IMR-90 (cell line): ENCODE results near the gene DAB1. TPM values are rescaled to one million over a fixed set of nuclear protein-coding genes. Genes with fewer than 3 reads are reported as not detected.

Source experiments
- ATAC-seq: fragments of 200-7000 bp; cut with Tn5 transposase; 2 replicates; pipeline ENCODE4 v1.9.1; 2020; ENCODE audit warnings: low read depth, mild to moderate bottlenecking, moderate library complexity
- BruUV-seq: library from RNA; stranded (reverse); fragments of 400-500 nt; replicated peaks from 2 replicates; lab custom pipeline; 2021; lab: Mats Ljungman, UMichigan
- CTCF ChIA-PET: fragments of 300-600 bp; formaldehyde crosslinking; extraction: SDS; loops from one replicate; lab custom pipeline; 2021; ENCODE audit warnings: antibody characterized with exemption; lab: Yijun Ruan, JAX
- POLR2A ChIA-PET: fragments of 300-600 bp; sonication (Branson Sonifier 250); formaldehyde crosslinking; loops from one replicate; lab custom pipeline; 2022; ENCODE audit warnings: antibody characterized with exemption; ENCODE audit not compliant: unreplicated experiment; lab: Charles Lee
- DNase-seq: peaks from one replicate; pipeline ENCODE4 v3.0.0; 2013
- H2AFZ ChIP-seq: replicated peaks from 2 replicates; pipeline ENCODE3; 2013; ENCODE audit warnings: low read length, mild to moderate bottlenecking; ENCODE audit not compliant: poor library complexity
- H2AK5ac ChIP-seq: 2 replicates; pipeline ENCODE4 v1.6.1; 2013; ENCODE audit warnings: low read depth, low read length, inconsistent platforms
- H2AK9ac ChIP-seq: replicated peaks from 2 replicates; pipeline ENCODE3; 2013; ENCODE audit warnings: mild to moderate bottlenecking, low read depth, low read length, moderate library complexity; ENCODE audit not compliant: poor library complexity
- H2BK120ac ChIP-seq: 2 replicates; pipeline ENCODE4 v1.6.1; 2013; ENCODE audit warnings: low read depth, low read length, inconsistent platforms
- H2BK15ac ChIP-seq: 3 replicates; pipeline ENCODE4 v1.6.1; 2013; ENCODE audit warnings: low read depth, low read length, inconsistent platforms
- H2BK20ac ChIP-seq: 2 replicates; pipeline ENCODE4 v1.6.1; 2013; ENCODE audit warnings: low read depth, mild to moderate bottlenecking, inconsistent platforms, low read length, moderate library complexity
- H2BK5ac ChIP-seq: 2 replicates; pipeline ENCODE4 v1.6.1; 2013; ENCODE audit warnings: mild to moderate bottlenecking, low read depth, low read length, inconsistent platforms; ENCODE audit not compliant: poor library complexity, severe bottlenecking
- H3K14ac ChIP-seq: replicated peaks from 2 replicates; pipeline ENCODE4 v1.6.1; 2013; ENCODE audit warnings: low read depth, low read length, inconsistent platforms
- H3K18ac ChIP-seq: 2 replicates; pipeline ENCODE4 v1.6.1; 2013; ENCODE audit warnings: low read depth, low read length, control low read depth
- H3K23ac ChIP-seq: 2 replicates; pipeline ENCODE4 v1.6.1; 2013; ENCODE audit warnings: low read depth, low read length, inconsistent platforms
- H3K27ac ChIP-seq: 2 replicates; pipeline ENCODE4 v1.5.1; 2013; ENCODE audit warnings: mild to moderate bottlenecking, control low read depth, low read length; ENCODE audit not compliant: insufficient read depth
- H3K27me3 ChIP-seq: 2 replicates; pipeline ENCODE4 v1.6.1; 2013; ENCODE audit warnings: low read length; ENCODE audit not compliant: control insufficient read depth, insufficient read depth
- H3K36me3 ChIP-seq: 2 replicates; pipeline ENCODE4 v1.6.1; 2013; ENCODE audit warnings: low read length, mixed read lengths; ENCODE audit not compliant: control insufficient read depth, insufficient read depth
- H3K4ac ChIP-seq: 2 replicates; pipeline ENCODE4 v1.6.1; 2013; ENCODE audit warnings: low read depth, low read length, inconsistent platforms
- H3K4me1 ChIP-seq: 2 replicates; pipeline ENCODE4 v1.6.1; 2013; ENCODE audit warnings: low read length, mixed read lengths; ENCODE audit not compliant: control insufficient read depth, insufficient read depth
- H3K4me2 ChIP-seq: 2 replicates; pipeline ENCODE4 v1.6.1; 2013; ENCODE audit warnings: low read depth, mild to moderate bottlenecking, control low read depth, low read length, moderate library complexity
- H3K4me3 ChIP-seq: 2 replicates; pipeline ENCODE4 v1.5.1; 2013; ENCODE audit warnings: low read depth, mild to moderate bottlenecking, control low read depth, low read length, moderate library complexity; ENCODE audit not compliant: insufficient read depth
- H3K56ac ChIP-seq: 2 replicates; pipeline ENCODE4 v1.6.1; 2013; ENCODE audit warnings: low read length, inconsistent platforms; ENCODE audit not compliant: insufficient read depth; ENCODE audit errors: extremely low read depth
- H3K79me1 ChIP-seq, 2 experiments: 2 replicates each; pipeline ENCODE4 v1.6.1; 2013; ENCODE audit warnings: low read length in 2 of 2, inconsistent platforms in 1 of 2, low read depth in 1 of 2
- H3K9ac ChIP-seq: 2 replicates; pipeline ENCODE4 v1.6.1; 2013; ENCODE audit warnings: low read depth, low read length, control low read depth
- H3K9me1 ChIP-seq: 2 replicates; pipeline ENCODE4 v1.6.1; 2013; ENCODE audit warnings: low read length, inconsistent platforms; ENCODE audit not compliant: insufficient read depth
- H3K9me3 ChIP-seq: 2 replicates; pipeline ENCODE4 v1.6.1; 2013; ENCODE audit warnings: low read length; ENCODE audit not compliant: control insufficient read depth, insufficient read depth
- H4K20me1 ChIP-seq: 2 replicates; pipeline ENCODE4 v1.6.1; 2013; ENCODE audit warnings: low read length, inconsistent platforms; ENCODE audit not compliant: insufficient read depth
- H4K5ac ChIP-seq: 2 replicates; pipeline ENCODE4 v1.6.1; 2013; ENCODE audit warnings: mild to moderate bottlenecking, low read depth, low read length, control low read depth
- H4K8ac ChIP-seq, 2 experiments: 2 replicates each; pipeline ENCODE4 v1.6.1; 2013; ENCODE audit warnings: low read depth in 2 of 2, low read length in 2 of 2, control low read depth in 1 of 2, inconsistent platforms in 1 of 2
- H4K91ac ChIP-seq: 2 replicates; pipeline ENCODE4 v1.6.1; 2013; ENCODE audit warnings: low read depth, low read length, inconsistent platforms; ENCODE audit not compliant: insufficient read depth
- BHLHE40 ChIP-seq: fragments of 150-350 bp; IDR thresholded peaks from 2 replicates; pipeline ENCODE4 v1.6.1; 2016; ENCODE audit warnings: mild to moderate bottlenecking, low read depth, low read length
- CEBPB ChIP-seq: IDR thresholded peaks from 2 replicates; pipeline ENCODE4 v1.6.1; 2012; ENCODE audit warnings: low read depth, low read length, improper control_type of control experiment
- CHD1 ChIP-seq: IDR thresholded peaks from 2 replicates; pipeline ENCODE4 v1.6.1; 2012; ENCODE audit warnings: low read depth, low read length, improper control_type of control experiment
- CTCF ChIP-seq: conservative IDR thresholded peaks from 2 replicates; pipeline ENCODE4 v1.5.1; 2012; ENCODE audit warnings: mild to moderate bottlenecking, low read depth, low read length, improper control_type of control experiment
- ELK1 ChIP-seq: fragments of 150-350 bp; IDR thresholded peaks from 2 replicates; pipeline ENCODE4 v1.6.1; 2016; ENCODE audit warnings: low read depth, mild to moderate bottlenecking, low read length, moderate library complexity, borderline replicate concordance
- FOS ChIP-seq: fragments of 150-350 bp; IDR thresholded peaks from 2 replicates; pipeline ENCODE4 v1.6.1; 2016; ENCODE audit warnings: low read depth, low read length
- MAFK ChIP-seq: IDR thresholded peaks from 2 replicates; pipeline ENCODE4 v1.6.1; 2012; ENCODE audit warnings: low read depth, low read length, improper control_type of control experiment
- MAZ ChIP-seq: IDR thresholded peaks from 2 replicates; pipeline ENCODE4 v1.6.1; 2012; ENCODE audit warnings: low read depth, mild to moderate bottlenecking, low read length, improper control_type of control experiment, moderate library complexity, borderline replicate concordance
- MXI1 ChIP-seq: IDR thresholded peaks from 2 replicates; pipeline ENCODE4 v1.6.1; 2012; ENCODE audit warnings: low read depth, mild to moderate bottlenecking, low read length, moderate library complexity, borderline replicate concordance
- NFE2L2 ChIP-seq: fragments of 150-350 bp; IDR thresholded peaks from 2 replicates; pipeline ENCODE4 v1.6.1; 2016; ENCODE audit warnings: low read depth, mild to moderate bottlenecking, low read length
- POLR2A ChIP-seq: IDR thresholded peaks from 2 replicates; pipeline ENCODE4 v1.6.1; 2012; ENCODE audit warnings: mild to moderate bottlenecking, low read depth, low read length
- RAD21 ChIP-seq: IDR thresholded peaks from 2 replicates; pipeline ENCODE4 v1.6.1; 2012; ENCODE audit warnings: low read length, improper control_type of control experiment
- RCOR1 ChIP-seq: IDR thresholded peaks from 2 replicates; pipeline ENCODE4 v1.6.1; 2012; ENCODE audit warnings: mild to moderate bottlenecking, low read length, improper control_type of control experiment; ENCODE audit not compliant: insufficient replicate concordance
- RFX5 ChIP-seq: IDR thresholded peaks from 2 replicates; pipeline ENCODE4 v1.8.0; 2012; ENCODE audit warnings: low read depth, mild to moderate bottlenecking, low read length, moderate library complexity
- SMC3 ChIP-seq: fragments of 150-350 bp; IDR thresholded peaks from 2 replicates; pipeline ENCODE4 v1.6.1; 2016; ENCODE audit warnings: low read depth, mild to moderate bottlenecking, antibody characterized with exemption, low read length, moderate library complexity
- USF2 ChIP-seq: fragments of 150-350 bp; IDR thresholded peaks from 2 replicates; pipeline ENCODE4 v1.6.1; 2017; ENCODE audit warnings: mild to moderate bottlenecking, antibody characterized with exemption, low read length, low read depth
- WGBS, 2 experiments: methylation state at CpG; one replicate each; pipeline versions ENCODE4 v1.1.5 to v1.1.7; 2013; ENCODE audit warnings: missing lambda C conversion rate in 2 of 2; ENCODE audit not compliant: insufficient read length in 1 of 2; ENCODE audit errors: extremely low coverage in 2 of 2; 5-methylcytosine and 5-hydroxymethylcytosine counted together
- dilution Hi-C: fragments of 300-500 bp; cut with HindIII; formaldehyde crosslinking; loops from one replicate; pipeline ENCODE4 v1.14.3; 2018; ENCODE audit warnings: low sequenced_read_pairs; ENCODE audit not compliant: unreplicated experiment
- in situ Hi-C: fragments of 300-500 bp; cut with MboI; formaldehyde crosslinking; loops from 3 replicates; pipeline ENCODE4 v1.14.3; 2019; ENCODE audit warnings: low sequenced_read_pairs, inconsistent platforms, mixed read lengths
- intact Hi-C: fragments of 100-400 bp; cut with micrococcal nuclease; formaldehyde crosslinking; loops from 2 replicates; pipeline ENCODE4 v1.10.0; 2022
- polyA plus RNA-seq, 3 experiments: library from polyadenylated mRNA; depleted of rRNA; stranded (reverse); fragments of >200 nt; gene quantifications; 2 replicates each; pipeline ENCODE4 v1.2.3, GENCODE V29; 2012; ENCODE audit warnings: low replicate concordance in 1 of 3
- total RNA-seq: library from RNA; depleted of rRNA; stranded (reverse); fragments of >200 nt; gene quantifications from 2 replicates; pipeline ENCODE4 v1.2.3, GENCODE V29; 2012

The DAB1 gene
- total and polyA plus RNA-seq, 2 of the 4 experiments (the other 2 are of a cell fraction), result 0.18 to 0.41 TPM

- Histone ChIP-seq H4K20me1 (no peaks in the 10 kb centered on the region), H3K56ac (no peak overlapping the region), H4K8ac (no peak overlapping the region), H4K5ac (no peak overlapping the region), H2BK120ac (no peak overlapping the region), H3K27ac (no peak overlapping the region), H2AK5ac (no peak overlapping the region), H4K91ac (no peak overlapping the region), H3K18ac (no peak overlapping the region), H3K9me3 (no peaks in the 10 kb centered on the region), H3K14ac (no peak overlapping the region), H3K9me1 (peaks cover 5% of the 10 kb centered on the region; the same call in 1 of the 2 replicates), H3K4me1 (peaks cover 5% of the 10 kb centered on the region; the same call in 1 of the 2 replicates), H3K23ac (no peak overlapping the region), H3K4me2 (no peak overlapping the region), H2AFZ (no peak overlapping the region), H2BK20ac (no peak overlapping the region), H3K4ac (no peak overlapping the region), H2AK9ac (no peak overlapping the region), H2BK5ac (no peak overlapping the region), H3K79me1 (no peaks in the 10 kb centered on the region), H3K27me3 (no peaks in the 10 kb centered on the region), H3K9ac (no peak overlapping the region), H3K36me3 (no peaks in the 10 kb centered on the region), H2BK15ac (no peak overlapping the region), H3K4me3 (no peak overlapping the region)
- intact Hi-C loops (no loop called here), dilution Hi-C loops (no loop called here), in situ Hi-C loops (no loop called here)
- no TSS peak for BruUV-seq
- ATAC-seq (no peak), DNase-seq (no peak)
- ChIA-PET POLR2A (interaction anchor here (0.6 kb wide), 1 partner anchor 38 kb away, joined by 4 read pairs; no protein-coding TSS in a partner anchor), CTCF (no interaction called here)
- TF ChIP-seq CHD1, result no peak
- TF ChIP-seq RCOR1, result no peak
- no peak for TF ChIP-seq ELK1
- TF ChIP-seq SMC3, result no peak
- TF ChIP-seq POLR2A, result no peak
- no peak for TF ChIP-seq USF2
- TF ChIP-seq MAZ, result no peak
- TF ChIP-seq CEBPB, result no peak
- TF ChIP-seq MAFK, result no peak
- no peak for TF ChIP-seq FOS
- no peak for TF ChIP-seq BHLHE40
- TF ChIP-seq NFE2L2, result no peak
- no peak for TF ChIP-seq CTCF
- TF ChIP-seq RAD21, result no peak
- TF ChIP-seq MXI1, result no peak
- TF ChIP-seq RFX5, result no peak
- no CpG with 5 or more reads among the region's 3 CpGs for whole genome bisulfite sequencing, 2 experiments
These were observed 66.4 kb downstream of the DAB1 start for GRCh38 chr1:57357462-57357861.
